Mesenchymal stem cell (in vitro differentiated cells and primary cell): ENCODE data around the gene PRKD1.

ENCODE experiments used
- DNase-seq: peaks from one replicate; pipeline ENCODE4 v3.0.0-alpha.2; 2013
- H2AFZ ChIP-seq: one replicate; pipeline ENCODE4 v1.6.1; 2013; ENCODE audit warnings: low read depth, mild to moderate bottlenecking, control low read depth, inconsistent platforms, low read length, moderate library complexity
- H2AK5ac ChIP-seq: 2 replicates; pipeline ENCODE4 v1.6.1; 2013; ENCODE audit warnings: low read length, moderate library complexity, mild to moderate bottlenecking, inconsistent platforms; ENCODE audit not compliant: severe bottlenecking
- H2BK120ac ChIP-seq: one replicate; pipeline ENCODE4 v1.6.1; 2013; ENCODE audit warnings: low read depth, mild to moderate bottlenecking, inconsistent platforms, low read length, moderate library complexity
- H2BK12ac ChIP-seq, 2 experiments: one replicate each; pipeline ENCODE4 v1.6.1; 2013; ENCODE audit warnings: inconsistent platforms in 2 of 2, low read length in 2 of 2, mild to moderate bottlenecking in 2 of 2, moderate library complexity in 2 of 2, control low read depth in 1 of 2
- H2BK15ac ChIP-seq: one replicate; pipeline ENCODE4 v1.6.1; 2013; ENCODE audit warnings: mild to moderate bottlenecking, low read depth, inconsistent platforms; ENCODE audit not compliant: poor library complexity, severe bottlenecking
- H2BK5ac ChIP-seq: 2 replicates; pipeline ENCODE4 v1.6.1; 2013; ENCODE audit warnings: low read depth, mild to moderate bottlenecking, low read length, control low read depth, inconsistent platforms; ENCODE audit not compliant: poor library complexity, severe bottlenecking
- H3K14ac ChIP-seq, 2 experiments: one replicate each; pipeline ENCODE4 v1.6.1; 2013; ENCODE audit warnings: inconsistent platforms in 2 of 2, low read length in 2 of 2, control low read depth in 1 of 2, mild to moderate bottlenecking in 1 of 2, moderate library complexity in 1 of 2
- H3K18ac ChIP-seq, 2 experiments: one replicate each; pipeline ENCODE4 v1.6.1; 2013; ENCODE audit warnings: inconsistent platforms in 2 of 2, low read length in 2 of 2, control low read depth in 1 of 2, low read depth in 1 of 2, mild to moderate bottlenecking in 1 of 2
- H3K23ac ChIP-seq, 2 experiments: one replicate each; pipeline ENCODE4 v1.6.1; 2013; ENCODE audit warnings: inconsistent platforms in 2 of 2, low read length in 2 of 2, mild to moderate bottlenecking in 2 of 2, moderate library complexity in 2 of 2, control low read depth in 1 of 2
- H3K27ac ChIP-seq: 2 replicates; pipeline ENCODE4 v1.5.1; 2013; ENCODE audit warnings: mild to moderate bottlenecking, moderate library complexity, low read length, control low read depth, inconsistent platforms; ENCODE audit not compliant: poor library complexity, severe bottlenecking
- H3K27me3 ChIP-seq, 2 experiments: 2 replicates each; pipeline versions ENCODE4 v1.6.1 to v1.7.0; 2013; ENCODE audit warnings: low read length in 2 of 2, mild to moderate bottlenecking in 2 of 2, moderate library complexity in 2 of 2, control low read depth in 1 of 2, inconsistent platforms in 1 of 2; ENCODE audit not compliant: control insufficient read depth in 1 of 2, insufficient read depth in 1 of 2
- H3K36me3 ChIP-seq, 2 experiments: 2 replicates each; pipeline versions ENCODE4 v1.6.1 to v1.7.0; 2013; ENCODE audit warnings: low read length in 2 of 2, control low read depth in 1 of 2, inconsistent platforms in 1 of 2, low read depth in 1 of 2, mild to moderate bottlenecking in 1 of 2; ENCODE audit not compliant: insufficient read depth in 2 of 2, control insufficient read depth in 1 of 2
- H3K4ac ChIP-seq, 2 experiments: one replicate each; pipeline ENCODE4 v1.6.1; 2013; ENCODE audit warnings: inconsistent platforms in 2 of 2, low read length in 2 of 2, mild to moderate bottlenecking in 2 of 2, moderate library complexity in 2 of 2, control low read depth in 1 of 2, low read depth in 1 of 2
- H3K4me1 ChIP-seq: 2 replicates; pipeline ENCODE4 v1.6.1; 2013; ENCODE audit warnings: low read depth, low read length, control low read depth; ENCODE audit not compliant: control insufficient read depth, insufficient read depth
- H3K4me2 ChIP-seq: 2 replicates; pipeline ENCODE4 v1.6.1; 2013; ENCODE audit warnings: low read length, mild to moderate bottlenecking, inconsistent platforms; ENCODE audit not compliant: poor library complexity, severe bottlenecking
- H3K4me3 ChIP-seq, 2 experiments: 2 replicates each; pipeline versions ENCODE4 v1.5.1 to v1.7.0; 2013; ENCODE audit warnings: low read length in 2 of 2, mild to moderate bottlenecking in 2 of 2, control low read depth in 1 of 2, low read depth in 1 of 2; ENCODE audit not compliant: insufficient read depth in 1 of 2
- H3K79me1 ChIP-seq: replicated peaks from 2 replicates; pipeline ENCODE4 v1.6.1; 2013; ENCODE audit warnings: mild to moderate bottlenecking, control low read depth, low read length, inconsistent platforms; ENCODE audit not compliant: poor library complexity, severe bottlenecking
- H3K9ac ChIP-seq: 2 replicates; pipeline ENCODE4 v1.7.0; 2013; ENCODE audit warnings: mild to moderate bottlenecking, low read length, moderate library complexity
- H3K9me3 ChIP-seq: 2 replicates; pipeline ENCODE4 v1.7.0; 2013; ENCODE audit warnings: mild to moderate bottlenecking, low read length; ENCODE audit not compliant: control insufficient read depth
- H4K8ac ChIP-seq: one replicate; pipeline ENCODE4 v1.6.1; 2013; ENCODE audit warnings: inconsistent platforms, mild to moderate bottlenecking, low read length, moderate library complexity
- H4K91ac ChIP-seq: one replicate; pipeline ENCODE4 v1.6.1; 2013; ENCODE audit warnings: mild to moderate bottlenecking, low read length, inconsistent platforms
- WGBS: methylation state at CpG from one replicate; pipeline ENCODE4 v1.1.7; 2013; ENCODE audit warnings: mixed read lengths; 5-methylcytosine and 5-hydroxymethylcytosine counted together

Gene PRKD1

GRCh38 chr14:29823816-29824215 lies 103.8 kb downstream of the PRKD1 start:
- Histone ChIP-seq H3K9me3 (no peaks in the 10 kb centered on the region), H2BK5ac (no peak overlapping the region)
- WGBS = 93% methylated on average over 4 of the region's 5 CpGs

GRCh38 chr14:29822430-29822709 lies 105.3 kb downstream of the PRKD1 start:
- Histone ChIP-seq H2BK15ac (no peak overlapping the region), H3K27me3 (no peaks in the 10 kb centered on the region), H3K4me1 (no peaks in the 10 kb centered on the region), H3K18ac (no peak overlapping the region), H4K8ac (no peak overlapping the region), H2AK5ac (no peak overlapping the region), H3K4ac (no peak overlapping the region), H3K27ac (no peak overlapping the region), H3K79me1 (peaks cover 1% of the 10 kb centered on the region), H3K23ac (no peak overlapping the region), H3K9ac (peak overlapping the region; percentile 58), H3K4me3 (no peak overlapping the region), H3K4me2 (no peak overlapping the region), H2BK5ac (no peak overlapping the region), H2BK12ac (no peak overlapping the region), H3K14ac (no peak overlapping the region), H2BK120ac (no peak overlapping the region), H3K36me3 (no peaks in the 10 kb centered on the region), H4K91ac (no peak overlapping the region), H2AFZ (no peak overlapping the region), H3K9me3 (no peaks in the 10 kb centered on the region)
- peak; percentile 38 for DNase-seq

More at GRCh38 chr14:29823816-29824215, 103.8 kb downstream of the PRKD1 start:
- no peak overlapping the region for H3K14ac ChIP-seq
- H2BK12ac ChIP-seq = no peak overlapping the region
- H3K79me1 ChIP-seq = peaks cover 1% of the 10 kb centered on the region
- H3K9ac ChIP-seq = no peak overlapping the region
- no peak overlapping the region for H4K8ac ChIP-seq
- H3K4me3 ChIP-seq = no peak overlapping the region
- no peak overlapping the region for H3K4me2 ChIP-seq
- no peak overlapping the region for H2BK15ac ChIP-seq
- no peak overlapping the region for H2BK120ac ChIP-seq
- no peak overlapping the region for H2AK5ac ChIP-seq
- no peak overlapping the region for H3K18ac ChIP-seq
- no peak for DNase-seq
- no peak overlapping the region for H3K23ac ChIP-seq
- no peak overlapping the region for H3K27ac ChIP-seq
- H3K4ac ChIP-seq = no peak overlapping the region
- H2AFZ ChIP-seq = no peak overlapping the region
- H4K91ac ChIP-seq = no peak overlapping the region
- H3K4me1 ChIP-seq = no peaks in the 10 kb centered on the region
- no peaks in the 10 kb centered on the region for H3K27me3 ChIP-seq
- no peaks in the 10 kb centered on the region for H3K36me3 ChIP-seq

- H2BK5ac ChIP-seq = no peak overlapping the region
- peak overlapping the region in 1 of 2 experiments; percentile 71 for H3K14ac ChIP-seq
- no peaks in the 10 kb centered on the region for H3K9me3 ChIP-seq
- H3K4me2 ChIP-seq = no peak overlapping the region
- H3K36me3 ChIP-seq = no peaks in the 10 kb centered on the region
- H3K18ac ChIP-seq = peak overlapping the region in 1 of 2 experiments; percentile 94
- no peak overlapping the region for H3K4ac ChIP-seq
- WGBS = 91% methylated on average over 5 of the region's 5 CpGs
- no peak overlapping the region for H4K8ac ChIP-seq
- no peak overlapping the region for H4K91ac ChIP-seq
- no peak overlapping the region for H3K27ac ChIP-seq
- H2BK12ac ChIP-seq = peak overlapping the region in 1 of 2 experiments; percentile 84
- no peaks in the 10 kb centered on the region for H3K4me1 ChIP-seq
- peaks cover 1% of the 10 kb centered on the region for H3K79me1 ChIP-seq
- no peak overlapping the region for H3K23ac ChIP-seq
- H2AK5ac ChIP-seq = no peak overlapping the region
- H3K4me3 ChIP-seq = no peak overlapping the region
- DNase-seq = peak; percentile 8
- peak overlapping the region; percentile 58 for H3K9ac ChIP-seq
- H2BK15ac ChIP-seq = no peak overlapping the region
- no peaks in the 10 kb centered on the region for H3K27me3 ChIP-seq
- no peak overlapping the region for H2AFZ ChIP-seq
- H2BK120ac ChIP-seq = no peak overlapping the region
These were observed 105.8 kb downstream of the PRKD1 start for GRCh38 chr14:29821661-29822429.

GRCh38 chr14:29821242-29821641 lies 106.4 kb downstream of the PRKD1 start:
- H3K23ac ChIP-seq = no peak overlapping the region
- H3K27me3 ChIP-seq = no peaks in the 10 kb centered on the region
- H3K4me3 ChIP-seq = no peak overlapping the region
- 45% methylated on average over 1 of the region's 2 CpGs for WGBS
- no peak overlapping the region for H3K4ac ChIP-seq
- H2AK5ac ChIP-seq = no peak overlapping the region
- H3K9me3 ChIP-seq = no peaks in the 10 kb centered on the region
- H2BK120ac ChIP-seq = no peak overlapping the region
- no peak overlapping the region for H2BK15ac ChIP-seq
- no peak overlapping the region for H3K27ac ChIP-seq
- no peak overlapping the region for H4K91ac ChIP-seq
- H3K79me1 ChIP-seq = peaks cover 1% of the 10 kb centered on the region
- H2BK5ac ChIP-seq = no peak overlapping the region
- H3K4me1 ChIP-seq = no peaks in the 10 kb centered on the region
- H3K4me2 ChIP-seq = no peak overlapping the region
- no peak overlapping the region for H2AFZ ChIP-seq
- H2BK12ac ChIP-seq = no peak overlapping the region
- H3K14ac ChIP-seq = no peak overlapping the region
- H3K9ac ChIP-seq = no peak overlapping the region
- no peak overlapping the region for H4K8ac ChIP-seq
- no peak for DNase-seq
- no peak overlapping the region for H3K18ac ChIP-seq
- no peaks in the 10 kb centered on the region for H3K36me3 ChIP-seq
